ELR (cell line): ENCODE results near the gene IER3.
"Not testable (repeated sequence)": the region's sequence is repeated elsewhere in the genome, so short reads cannot be mapped to it uniquely, and the experiment has no call there.

ENCODE experiments used
- DNase-seq: peaks from one replicate; pipeline ENCODE4 v3.0.0-alpha.2; 2015; ENCODE audit warnings: low read depth

Gene IER3

DNA sequence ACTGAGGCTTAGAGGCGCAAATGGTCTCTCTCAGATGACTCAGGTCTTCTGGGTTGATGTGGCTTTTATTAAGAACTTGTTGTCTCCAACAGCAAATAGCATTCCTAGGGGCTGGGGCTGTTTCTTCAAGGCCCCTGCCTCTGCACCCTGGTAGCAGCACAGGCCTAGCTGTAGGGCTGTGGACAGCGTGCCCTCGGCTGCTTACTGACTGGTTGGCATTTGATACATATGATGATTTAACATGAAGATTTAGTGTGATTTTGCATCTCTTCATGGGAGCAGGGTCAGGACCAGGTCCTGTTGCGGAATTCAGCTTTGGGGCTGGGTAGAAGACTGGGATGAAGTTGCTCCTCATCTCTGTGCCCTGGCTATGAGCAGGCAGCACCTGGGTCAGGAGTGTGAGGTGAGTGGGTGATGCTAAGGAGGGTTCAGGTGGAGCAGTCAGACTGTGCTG lies 24.3 kb upstream of the IER3 start:
- DNase-seq: no peak

DNA sequence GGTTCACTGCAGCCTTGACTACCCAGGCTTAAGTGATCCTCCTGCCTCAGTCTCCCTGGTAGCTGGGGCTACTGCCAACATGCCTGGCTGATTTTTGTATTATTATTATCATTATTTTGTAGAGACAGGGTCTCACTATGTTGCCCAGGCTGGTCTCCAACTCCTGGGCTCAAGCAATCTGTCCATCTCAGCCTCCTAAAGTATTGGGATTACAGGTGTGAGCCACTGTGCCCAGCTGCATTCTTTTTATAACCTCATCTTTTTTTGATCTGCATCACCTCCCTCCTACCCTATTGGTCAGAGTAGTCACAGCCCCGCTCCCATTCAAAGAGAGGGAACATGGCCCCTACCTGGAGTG lies 23.6 kb upstream of the IER3 start:
- DNase-seq: no peak

DNA sequence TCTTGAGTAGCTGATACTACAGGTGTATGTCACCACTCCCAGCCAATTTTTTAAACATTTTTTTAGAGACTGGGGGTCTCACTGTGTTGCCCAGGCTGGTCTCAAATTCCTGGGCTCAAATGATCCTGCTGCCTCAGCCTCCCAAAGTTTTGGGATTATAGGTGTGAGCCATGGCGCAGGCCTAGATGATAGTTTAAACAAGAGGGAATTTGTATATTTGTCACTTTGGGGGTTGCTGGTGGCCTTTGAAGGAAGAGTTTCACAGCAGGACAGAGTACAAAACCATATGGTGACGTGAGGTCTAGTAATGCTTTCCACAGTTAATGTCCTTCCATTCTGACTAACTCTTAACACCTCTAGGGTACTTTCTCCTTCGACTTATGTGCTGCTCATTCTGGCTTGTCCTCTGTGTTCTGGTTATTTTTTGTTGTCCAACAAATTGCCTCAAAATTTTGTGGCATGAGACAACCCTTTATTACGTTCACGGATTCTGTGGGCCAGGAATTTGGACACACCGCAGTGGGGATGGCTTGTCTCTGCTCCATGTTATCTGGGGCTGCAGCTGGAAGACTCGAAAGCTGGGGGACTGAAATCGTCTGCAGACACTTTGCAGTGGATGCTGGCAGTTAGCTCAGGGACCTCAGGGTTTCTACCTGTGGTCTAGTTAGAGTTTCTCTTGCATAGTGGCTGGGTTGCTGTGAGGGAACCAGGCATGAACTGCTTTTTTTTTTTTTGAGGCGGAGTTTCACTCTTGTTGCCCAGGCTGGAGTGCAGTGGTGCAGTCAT lies 23.0 kb upstream of the IER3 start:
- no peak for DNase-seq

DNA sequence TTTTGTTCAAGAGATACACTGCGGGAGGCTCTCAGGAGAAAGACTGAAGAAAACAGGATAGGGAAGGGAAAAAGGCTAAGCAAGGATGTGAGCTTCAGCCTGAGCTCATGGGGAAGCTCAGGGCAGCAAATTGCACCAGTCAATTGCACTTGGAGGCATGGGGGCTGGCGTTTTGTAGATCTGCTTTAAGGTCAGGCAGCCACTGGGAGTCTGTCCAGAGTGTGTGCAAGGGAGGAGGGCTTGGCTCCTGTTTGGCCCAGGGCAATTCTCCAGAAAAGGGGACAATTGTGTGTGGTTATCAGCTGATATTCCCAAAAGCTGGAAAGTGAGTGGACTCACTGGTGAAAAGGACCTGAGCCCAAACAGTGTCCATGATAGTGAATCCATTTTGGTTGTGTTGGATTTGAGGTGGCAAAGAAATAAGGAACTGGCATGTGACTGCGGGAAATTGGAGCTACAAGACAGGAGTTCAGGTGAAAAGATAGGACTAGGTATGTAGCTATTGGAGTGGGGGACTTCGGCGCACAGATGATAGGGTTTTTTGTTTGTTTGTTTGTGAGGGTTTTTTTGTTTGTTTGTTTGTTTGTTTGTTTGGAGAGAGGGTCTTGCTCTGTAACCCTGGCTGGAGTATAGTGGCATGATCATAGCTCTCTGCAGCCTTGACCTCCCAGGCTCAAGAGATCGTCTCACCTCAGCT lies 22.3 kb upstream of the IER3 start:
- no peak for DNase-seq

DNA sequence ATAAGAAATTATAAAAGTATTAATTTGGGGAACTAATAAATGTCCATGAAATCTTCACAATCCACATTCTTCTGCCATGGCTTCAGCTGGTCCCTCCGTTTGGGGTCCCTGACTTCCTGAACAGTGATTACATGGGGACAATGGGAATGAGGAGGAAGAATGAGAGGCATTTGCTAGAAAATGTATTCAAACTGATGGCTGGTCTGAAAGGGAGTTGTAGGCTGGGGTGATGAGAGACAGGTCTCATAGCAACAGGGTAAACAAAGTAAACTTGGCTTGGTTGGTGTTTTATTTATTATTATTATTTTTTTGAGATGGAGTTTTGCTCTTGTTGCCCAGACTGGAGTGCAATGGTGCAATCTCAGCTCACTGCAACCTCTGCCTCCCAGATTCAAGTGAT lies 21.1 kb upstream of the IER3 start:
- not testable (repeated sequence) for DNase-seq

DNA sequence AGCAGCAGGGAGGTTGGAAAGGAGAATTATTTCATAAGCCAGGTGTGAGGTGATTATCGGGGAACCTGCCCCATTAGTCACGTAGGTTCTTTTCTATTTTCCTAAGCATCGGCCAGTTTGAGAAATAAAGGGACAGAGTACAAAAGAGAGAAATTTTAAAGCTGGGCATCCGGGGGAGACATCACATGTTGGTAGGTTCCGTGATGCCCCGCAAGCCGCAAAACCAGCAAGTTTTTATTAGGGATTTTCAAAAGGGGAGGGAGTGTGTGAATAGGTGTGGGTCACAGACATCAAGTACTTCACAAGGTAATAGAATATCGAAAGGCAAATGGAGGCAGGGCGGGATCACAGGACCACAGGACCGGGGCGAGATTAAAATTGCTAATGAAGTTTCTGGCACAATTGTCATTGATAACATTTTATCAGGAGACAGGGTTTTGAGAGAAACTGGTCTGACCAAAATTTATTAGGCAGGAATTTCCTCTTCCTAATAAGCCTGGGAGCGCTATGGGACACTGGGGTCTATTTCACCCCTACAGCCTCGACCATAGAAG lies 20.2 kb upstream of the IER3 start:
- DNase-seq: not testable (repeated sequence)

DNA sequence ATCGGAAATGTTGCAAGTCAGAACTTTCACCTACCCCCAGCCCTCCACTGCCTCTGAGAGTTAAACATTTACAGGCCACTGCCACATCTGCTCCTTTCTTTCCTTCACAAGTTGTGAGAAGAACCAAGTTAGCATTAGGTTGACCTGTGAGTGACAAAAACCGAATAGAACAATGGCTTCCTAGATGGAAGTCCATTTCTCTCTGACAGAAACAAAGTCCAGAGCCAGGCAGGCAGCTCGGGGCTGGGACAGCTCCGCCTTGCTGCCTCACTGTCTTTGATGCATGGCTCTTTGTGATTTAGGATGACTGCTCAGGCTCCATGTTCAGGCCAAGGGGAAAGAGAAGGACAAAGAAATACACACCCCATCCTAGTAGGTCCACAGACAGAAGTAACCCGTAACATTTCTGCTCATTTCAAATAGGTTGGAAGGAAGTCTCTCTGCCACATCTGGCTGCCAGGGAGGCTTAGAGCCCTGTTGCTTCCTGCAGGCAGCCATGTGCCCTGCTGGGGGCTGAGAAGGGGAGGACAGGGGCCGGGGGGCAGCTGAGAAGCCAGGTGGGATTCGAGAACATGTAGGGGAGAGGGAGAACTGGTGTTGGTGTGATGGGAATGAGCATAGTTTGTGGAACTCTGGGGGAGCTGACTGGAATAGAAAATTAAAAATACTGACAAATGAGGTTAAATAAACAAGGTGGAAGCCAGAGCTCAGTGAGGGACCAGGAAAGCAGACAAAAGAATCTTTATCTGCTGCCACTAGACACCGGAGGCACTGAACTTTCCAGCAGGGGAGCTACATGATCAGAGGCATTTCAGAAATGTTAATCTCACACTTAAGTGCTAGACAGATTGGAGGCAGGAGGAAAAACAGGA lies 19.5 kb upstream of the IER3 start:
- DNase-seq: peak; percentile 45

DNA sequence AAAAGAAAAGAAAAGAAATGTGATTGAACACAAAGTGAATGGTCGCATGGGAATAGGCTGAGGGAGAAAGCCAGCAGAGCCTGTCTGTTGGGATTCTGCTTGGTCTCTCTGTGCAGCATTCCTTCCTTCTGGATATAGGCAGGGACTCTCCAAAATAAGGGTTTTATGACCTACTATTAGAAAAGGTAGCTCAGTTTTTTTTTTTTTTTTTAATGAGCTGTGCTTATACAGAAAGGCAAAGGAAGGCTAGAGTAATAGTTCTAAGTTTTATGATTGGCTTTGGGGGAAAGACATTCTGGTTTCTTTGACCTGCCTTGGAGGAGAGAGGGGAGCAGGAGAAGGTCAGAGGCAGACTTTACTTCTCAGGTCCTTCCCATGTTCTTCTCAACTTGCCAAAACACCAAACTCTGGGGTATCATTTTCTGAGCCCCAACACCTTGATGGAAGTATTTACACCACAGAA lies 18.8 kb upstream of the IER3 start:
- DNase-seq: no peak

DNA sequence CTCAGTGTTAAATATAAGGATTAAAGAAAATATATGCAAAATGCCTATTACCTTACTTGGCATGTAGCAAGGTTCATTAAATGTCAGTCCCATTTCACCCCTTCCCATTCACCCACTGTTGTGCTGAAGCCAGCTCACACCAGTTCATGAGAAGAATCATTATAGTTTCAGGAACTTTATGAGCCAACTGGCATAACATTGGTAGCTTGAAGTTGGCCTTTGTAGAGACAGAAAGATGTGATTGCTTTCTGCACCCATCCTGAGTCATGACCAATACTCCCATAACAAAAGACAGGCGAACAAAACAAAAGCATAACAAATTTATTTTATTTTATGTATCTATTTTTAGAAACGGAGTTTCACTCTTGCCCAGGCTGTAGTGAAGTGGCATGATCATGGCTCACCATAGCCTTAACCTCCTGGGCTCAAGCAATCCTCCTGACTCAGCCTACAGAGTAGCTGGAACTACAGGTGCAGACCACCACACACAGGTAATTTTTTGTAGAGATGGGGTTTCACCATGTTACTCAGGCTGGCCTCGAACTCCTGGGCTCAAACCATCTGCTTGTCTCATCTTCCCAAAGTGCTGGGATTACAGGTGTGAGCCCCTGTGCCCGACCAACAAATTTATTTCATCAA lies 17.6 kb upstream of the IER3 start:
- no peak for DNase-seq

DNA sequence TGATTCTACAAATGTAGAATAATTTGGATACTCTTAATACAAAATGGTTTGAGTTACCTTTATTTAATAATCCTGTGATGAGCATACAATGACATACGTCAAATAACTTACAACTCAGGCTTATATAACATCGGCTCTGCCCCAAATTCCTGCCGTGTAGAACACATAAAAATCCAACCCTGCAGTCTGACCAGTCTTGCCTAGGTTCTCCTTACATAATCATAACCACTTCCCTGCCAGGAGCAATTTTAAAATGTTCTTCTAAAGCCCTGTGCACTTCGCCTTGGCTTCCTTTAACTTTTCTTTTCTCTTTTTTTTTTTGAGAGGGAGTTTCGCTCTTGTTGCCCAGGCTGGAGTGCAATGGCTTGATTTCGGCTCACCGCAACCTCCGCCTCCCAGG lies 16.2 kb upstream of the IER3 start:
- no peak for DNase-seq

DNA sequence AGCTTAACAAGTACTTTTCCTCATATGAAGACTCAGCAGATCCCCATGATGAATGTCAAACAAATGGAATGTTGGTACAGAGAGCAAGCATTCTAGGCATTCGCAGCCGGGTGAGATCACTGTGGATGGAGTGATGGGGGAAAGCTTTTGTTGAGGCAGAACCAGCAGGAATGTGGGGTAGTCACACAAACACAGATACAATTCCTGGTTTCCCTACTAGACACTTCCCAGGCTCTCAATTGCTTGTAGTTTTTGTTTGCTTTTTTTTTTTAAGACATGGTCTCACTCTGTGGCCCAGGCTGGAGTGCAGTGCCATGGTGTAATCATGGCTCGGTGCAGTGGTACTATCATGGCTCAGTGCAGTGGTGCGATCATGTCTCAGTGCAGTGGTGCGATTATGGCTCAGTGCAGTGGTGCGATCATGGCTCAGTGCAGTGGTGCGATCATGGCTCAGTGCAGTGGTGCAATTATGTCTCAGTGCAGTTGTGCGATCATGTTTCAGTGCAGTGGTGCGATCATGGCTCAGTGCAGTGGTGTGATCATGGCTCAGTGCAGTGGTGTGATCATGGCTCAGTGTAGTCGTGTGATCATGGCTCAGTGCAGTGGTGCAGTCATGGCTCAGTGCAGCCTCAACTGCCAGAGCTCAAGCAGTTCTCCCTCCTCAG lies 15.4 kb upstream of the IER3 start:
- DNase-seq: peak; percentile 98

DNA sequence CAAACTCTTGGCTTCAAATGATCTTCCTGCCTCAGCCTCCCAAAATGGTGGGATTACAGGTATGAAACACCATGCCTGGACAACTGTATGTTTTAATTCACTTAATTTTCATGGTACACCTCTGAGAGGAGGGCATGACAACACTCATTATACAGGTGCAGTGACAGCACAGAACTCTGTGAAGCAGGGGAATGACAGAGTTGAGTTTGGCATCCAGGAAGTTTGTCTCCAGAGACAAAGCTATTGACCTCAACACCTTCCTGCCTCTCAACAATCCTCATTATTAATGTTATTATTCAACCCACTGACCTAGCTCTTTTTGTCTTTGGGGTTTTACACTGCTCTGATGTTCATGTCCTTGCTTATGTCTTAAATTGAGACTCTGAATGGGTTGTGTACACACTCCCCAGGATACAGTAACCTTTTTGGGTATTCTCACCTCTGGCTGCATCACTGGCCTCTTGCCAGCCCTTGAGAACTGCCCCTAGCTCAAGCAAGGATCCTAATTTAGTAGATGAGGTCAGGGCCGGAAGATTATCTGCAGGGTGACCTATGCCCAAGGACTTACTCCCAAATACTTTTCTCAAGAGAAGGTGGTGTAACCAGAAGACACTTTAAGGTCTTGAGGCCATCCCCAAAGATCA lies 13.0 kb upstream of the IER3 start:
- no peak for DNase-seq

DNA sequence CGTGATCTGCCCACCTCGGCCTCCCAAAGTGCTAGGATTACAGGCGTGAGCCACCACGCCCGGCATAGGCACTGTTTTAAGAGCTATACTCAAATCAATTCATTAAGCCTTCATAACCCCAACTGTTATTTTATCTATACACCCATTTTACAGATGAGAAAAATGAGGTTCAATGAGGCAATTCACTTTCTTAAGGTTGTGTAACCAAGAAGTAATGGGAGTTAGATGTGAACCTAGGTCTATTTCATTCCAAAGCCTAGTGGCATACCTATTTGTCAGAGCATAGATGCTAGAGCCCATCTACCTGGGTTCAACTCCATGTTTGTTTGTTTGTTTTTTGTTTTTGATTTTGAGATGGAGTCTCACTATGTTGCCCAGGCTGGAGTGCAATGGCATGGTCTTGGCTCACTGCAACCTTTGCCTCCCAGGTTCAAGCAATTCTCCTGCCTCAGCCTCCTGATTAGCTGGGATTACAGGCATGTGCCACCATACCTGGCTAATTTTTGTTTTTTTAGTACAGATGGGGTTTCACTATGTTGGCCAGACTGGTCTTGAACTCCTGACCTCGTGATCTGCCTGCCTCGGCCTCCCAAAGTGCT lies 12.2 kb upstream of the IER3 start:
- DNase-seq: not testable (repeated sequence)

DNA sequence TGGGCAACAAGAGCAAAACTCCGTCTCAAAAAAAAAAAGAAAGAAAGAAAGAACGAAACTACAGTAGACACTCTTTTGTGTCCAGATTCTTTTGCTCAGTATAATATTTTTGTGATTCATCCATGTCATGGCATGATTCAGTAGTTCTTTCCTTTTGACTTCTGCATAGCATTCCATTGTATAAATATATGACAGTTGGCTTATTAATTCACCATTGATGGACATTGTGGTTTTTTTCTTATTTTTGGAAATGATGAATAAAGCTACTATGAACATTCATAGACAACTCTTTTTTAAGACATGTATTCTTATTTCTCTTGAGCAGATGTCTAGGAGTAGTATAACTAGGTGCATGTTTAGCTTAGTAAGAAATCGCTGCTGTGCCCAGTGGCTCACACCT lies 10.3 kb upstream of the IER3 start:
- DNase-seq: peak; percentile 92

DNA sequence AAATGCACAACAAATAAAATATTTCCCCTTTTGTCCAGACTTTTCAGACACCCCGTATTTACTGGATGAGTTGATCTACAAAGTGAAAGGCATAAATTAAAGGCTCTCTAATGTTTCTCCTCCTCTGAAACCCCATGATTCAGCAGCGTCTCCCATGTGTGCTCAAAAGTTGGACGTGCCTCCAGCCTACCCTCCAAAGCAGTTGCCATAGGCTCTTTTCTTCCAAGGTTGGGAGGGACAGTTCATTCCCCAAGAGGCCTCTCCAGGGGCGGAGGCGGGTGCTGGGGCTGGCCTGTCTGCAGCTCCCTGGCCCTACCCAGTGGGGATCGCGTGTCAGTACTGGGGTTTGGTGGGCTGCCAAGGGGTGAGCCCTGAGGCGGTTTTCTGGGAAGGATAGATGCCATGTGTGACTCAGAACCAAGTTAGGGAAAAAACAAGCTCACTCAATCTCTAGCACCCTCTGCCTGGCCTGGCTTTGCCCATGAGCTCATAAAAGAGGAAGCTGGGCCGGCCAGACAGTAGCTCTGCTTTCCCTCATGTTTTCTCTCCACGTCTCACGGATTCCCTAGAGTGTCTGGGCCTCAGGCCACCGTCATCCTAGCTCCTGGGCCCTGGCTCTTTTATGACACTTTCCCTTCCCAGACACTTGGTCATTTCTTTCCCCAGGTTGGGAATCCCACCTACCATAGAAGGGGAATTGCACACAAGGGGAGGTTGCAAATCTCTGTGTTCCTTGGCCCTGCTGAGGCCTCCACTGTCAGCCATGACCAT lies 8.0 kb upstream of the IER3 start:
- peak; percentile 100 for DNase-seq

DNA sequence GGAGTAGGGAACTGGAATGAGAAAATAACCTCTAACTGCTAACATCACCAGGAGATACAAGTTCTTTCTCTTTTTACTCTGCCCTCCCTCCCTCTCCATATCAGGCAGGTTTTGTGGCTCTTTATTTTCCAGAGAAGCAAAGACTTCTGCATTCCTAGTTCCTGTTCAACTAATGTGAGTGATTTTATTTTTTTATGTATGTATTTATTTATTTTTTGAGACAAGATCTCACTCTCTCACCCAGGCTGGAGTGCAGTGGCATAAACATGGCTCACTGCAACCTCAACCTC lies 6.0 kb upstream of the IER3 start:
- no peak for DNase-seq

DNA sequence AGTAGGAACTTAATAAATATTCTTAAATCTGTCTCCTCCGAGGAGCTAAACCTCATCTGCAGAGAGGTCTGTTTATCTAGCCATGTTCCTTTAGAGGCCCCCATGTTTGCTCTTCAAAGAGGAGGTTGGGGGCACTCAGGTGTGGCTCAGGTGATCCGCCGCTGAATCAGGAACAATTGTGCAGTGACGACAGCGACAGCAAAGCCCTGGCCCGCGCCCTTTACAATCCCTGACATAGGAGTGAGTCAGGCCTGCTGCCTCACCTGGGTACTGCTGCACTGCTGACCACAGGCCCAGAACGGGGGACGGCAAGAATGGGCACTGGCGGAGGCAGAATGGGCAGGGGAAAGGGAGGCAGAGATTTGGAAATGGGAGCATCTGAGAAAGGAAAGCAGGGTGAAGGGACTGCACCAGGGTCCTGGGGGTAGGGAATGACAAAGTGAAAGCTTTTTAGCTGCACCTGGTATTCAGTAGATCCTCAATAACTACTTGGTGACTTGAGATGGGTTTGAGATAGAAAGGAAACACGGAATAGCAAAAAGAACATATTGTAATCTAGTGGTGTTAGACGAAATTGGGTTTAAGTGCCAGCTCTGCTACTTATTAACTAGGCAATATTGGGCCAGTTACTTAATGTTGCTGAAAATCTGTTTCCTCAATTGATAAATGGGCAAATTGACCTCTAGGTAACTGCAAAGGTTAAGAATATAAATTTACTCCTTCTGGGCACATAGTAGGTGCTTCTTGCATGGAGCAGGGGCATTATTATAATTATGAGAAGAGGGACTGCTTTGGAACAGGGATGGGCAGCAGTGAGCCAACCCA lies 5.4 kb upstream of the IER3 start:
- peak; percentile 45 for DNase-seq

DNA sequence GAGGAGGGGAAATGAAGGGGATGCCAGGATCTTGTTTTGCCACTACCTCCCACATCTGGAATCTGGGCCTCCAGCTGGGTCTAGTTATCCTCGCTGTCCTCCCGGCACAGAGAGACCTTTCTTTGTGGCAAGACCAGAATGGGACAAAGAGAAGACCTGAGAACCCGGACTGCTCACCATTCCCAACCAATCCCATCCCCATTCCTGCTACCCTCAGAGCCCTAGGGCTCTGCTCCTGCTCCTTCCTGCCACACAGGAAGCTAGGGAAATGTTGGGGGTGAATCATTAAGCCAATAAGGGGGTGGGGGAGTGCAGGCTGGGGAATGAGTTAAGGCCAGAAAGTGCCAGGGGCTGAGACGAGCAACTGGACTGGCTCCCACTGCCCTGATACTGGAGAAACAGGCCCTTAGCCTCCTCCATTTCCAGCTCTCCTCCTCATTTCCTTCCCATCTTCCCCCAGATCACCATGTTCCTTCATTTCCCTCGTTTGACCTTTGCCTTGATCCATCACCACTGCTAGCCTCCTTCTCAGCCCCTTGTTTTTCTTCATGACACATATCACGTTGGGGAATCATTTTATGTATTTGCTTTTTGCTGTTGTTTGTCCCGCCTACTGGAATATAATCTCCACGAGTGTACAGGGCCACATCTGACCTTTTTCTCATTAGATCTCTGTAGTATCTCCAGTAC lies 4.6 kb upstream of the IER3 start:
- peak; percentile 86 for DNase-seq
